Astrocyte of the hippocampus (primary cell): ENCODE data around the gene ACOX1.
"Not testable (repeated sequence)": the region's sequence is repeated elsewhere in the genome, so short reads cannot be mapped to it uniquely, and the experiment has no call there.

Experiments
- DNase-seq: peaks from one replicate; pipeline ENCODE4 v3.0.0; 2011; ENCODE audit warnings: low read depth, low spot score

The ACOX1 gene

DNA sequence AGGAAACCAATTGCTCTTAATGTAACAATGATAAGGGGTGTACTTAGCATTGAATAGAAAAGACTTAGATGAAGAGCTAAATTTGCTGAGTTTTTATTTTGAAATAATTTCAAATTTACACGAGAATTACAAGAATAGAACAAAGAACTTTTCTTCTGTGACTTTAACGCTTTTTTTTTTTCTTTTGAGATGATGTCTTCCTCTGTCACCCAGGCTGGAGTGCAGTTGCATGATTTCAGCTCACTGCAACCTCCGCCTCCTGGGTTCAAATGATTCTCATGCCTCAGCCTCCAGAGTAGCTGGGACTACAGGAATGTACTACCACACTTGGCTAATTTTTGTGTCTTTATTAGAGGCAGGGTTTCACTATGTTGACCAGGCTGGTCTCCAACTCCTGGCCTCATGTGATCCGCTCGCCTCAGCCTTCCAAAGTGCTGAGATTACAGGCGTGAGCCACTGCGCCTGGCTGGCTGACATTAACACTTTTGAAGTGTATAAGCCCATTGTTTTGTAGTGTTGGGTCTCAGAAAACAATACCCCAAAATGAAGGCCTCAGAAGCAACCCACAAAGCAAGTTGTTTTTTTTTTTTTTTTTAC lies 2.2 kb upstream of the ACOX1 start:
- DNase-seq, result no peak

- no peak for DNase-seq
Measured at GRCh38 chr17:75980188-75981018, 1.4 kb upstream of the ACOX1 start.

DNA sequence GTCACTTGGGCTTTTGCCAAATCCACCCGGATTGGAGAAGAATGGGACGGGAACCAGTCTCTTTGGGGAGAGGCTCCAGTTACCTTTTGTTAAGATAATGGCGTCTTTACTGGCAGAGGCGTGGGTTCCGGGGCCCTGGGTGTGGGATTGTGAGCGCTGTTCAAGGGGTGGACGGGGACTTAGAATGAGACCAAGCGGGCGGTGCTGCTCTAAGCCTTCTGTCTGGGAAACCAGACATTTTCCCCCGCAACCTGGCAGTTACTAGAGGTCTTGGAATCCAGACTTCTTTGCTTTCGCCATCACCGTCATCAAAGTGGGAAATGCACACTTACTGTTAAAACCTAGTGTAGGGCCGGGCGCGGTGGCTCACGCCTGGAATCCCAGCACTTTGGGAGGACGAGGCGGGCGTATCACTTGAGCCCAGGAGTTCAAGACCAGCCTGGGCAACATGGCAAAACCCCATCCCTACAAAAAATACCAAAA lies 780 bp upstream of the ACOX1 start:
- DNase-seq, result no peak

GRCh38 chr17:75976175-75976848 lies 2.7 kb downstream of the ACOX1 start:
- no peak for DNase-seq

- no peak for DNase-seq
Measured at GRCh38 chr17:75975757-75976174, 3.2 kb downstream of the ACOX1 start.

DNA sequence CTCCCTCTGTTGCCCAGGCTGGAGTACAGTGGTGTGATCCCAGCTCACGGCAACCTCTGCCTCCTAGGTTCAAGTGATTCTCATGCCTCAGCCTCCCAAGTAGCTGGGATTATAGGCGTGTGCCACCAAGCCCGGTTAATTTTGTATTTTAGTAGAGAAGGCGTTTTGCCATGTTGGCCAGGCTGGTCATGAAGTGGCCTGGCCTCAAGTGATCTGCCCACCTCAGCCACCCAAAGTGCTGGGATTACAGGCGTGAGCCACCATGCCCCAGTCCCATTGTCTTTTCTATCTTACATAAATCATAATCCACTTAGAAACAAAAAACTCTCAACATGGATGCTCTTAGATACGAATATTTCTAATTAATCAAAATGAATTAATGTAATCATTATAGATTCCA lies 3.8 kb downstream of the ACOX1 start:
- DNase-seq, result not testable (repeated sequence)

DNA sequence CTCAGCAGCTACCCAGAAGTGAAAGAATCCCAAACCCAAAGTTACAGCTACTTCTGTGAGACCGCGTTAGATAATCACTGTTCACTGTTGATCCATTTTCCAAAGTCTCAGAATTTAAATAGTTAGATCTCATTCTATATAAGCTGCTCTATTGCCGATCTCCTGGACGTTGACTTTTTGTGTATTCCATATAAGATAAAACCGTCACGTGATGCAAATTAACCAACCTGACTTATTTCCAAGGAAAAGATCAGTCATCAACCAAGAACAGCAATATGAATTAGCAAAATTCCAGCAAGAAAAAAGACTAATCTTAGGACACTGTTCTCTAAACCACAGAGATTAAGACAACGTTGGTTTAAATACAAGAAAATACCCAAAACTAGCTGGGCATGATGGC lies 8.3 kb downstream of the ACOX1 start:
- no peak for DNase-seq

DNA sequence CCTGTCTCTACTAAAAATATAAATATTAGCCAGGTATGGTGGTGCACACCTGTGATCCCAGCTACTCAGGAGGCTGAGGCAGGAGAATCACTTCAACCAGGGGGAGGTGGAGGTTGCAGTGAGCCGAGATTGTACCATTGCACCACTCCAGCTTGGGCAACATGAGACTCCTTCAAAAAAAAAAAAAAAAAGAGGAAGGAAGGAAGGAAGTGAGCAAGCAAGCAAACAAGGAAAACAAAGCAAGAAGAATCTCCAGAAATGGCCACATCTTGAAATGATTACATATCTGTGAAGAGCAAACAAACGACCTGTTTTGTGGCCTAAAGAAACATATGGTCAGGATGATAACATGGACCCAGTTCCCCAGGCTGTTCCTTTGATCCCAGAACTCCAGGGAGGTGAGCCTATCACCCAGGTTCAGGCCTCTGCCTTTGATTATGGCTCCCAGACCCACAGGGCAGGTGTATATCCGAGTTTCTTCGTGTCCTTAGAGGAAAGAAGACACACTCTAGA lies 8.9 kb downstream of the ACOX1 start:
- no peak for DNase-seq

DNA sequence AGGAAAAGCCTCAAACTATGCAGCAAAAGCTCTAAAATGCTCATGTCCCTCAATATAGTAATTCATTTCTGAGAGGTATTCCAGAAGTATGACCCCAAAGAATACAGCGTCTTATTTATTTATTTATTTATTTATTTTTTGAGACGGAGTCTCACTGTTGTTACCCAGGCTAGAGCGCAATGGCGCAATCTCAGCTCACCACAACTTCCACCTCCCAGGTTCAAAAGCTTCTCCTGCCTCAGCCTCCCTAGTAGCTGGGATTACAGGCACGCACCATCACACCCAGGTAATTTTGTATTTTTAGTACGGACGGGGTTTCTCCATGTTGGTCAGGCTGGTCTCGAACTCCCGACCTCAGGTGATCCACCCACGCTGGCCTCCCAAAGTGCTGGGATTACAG lies 9.9 kb downstream of the ACOX1 start:
- not testable (repeated sequence) for DNase-seq

DNA sequence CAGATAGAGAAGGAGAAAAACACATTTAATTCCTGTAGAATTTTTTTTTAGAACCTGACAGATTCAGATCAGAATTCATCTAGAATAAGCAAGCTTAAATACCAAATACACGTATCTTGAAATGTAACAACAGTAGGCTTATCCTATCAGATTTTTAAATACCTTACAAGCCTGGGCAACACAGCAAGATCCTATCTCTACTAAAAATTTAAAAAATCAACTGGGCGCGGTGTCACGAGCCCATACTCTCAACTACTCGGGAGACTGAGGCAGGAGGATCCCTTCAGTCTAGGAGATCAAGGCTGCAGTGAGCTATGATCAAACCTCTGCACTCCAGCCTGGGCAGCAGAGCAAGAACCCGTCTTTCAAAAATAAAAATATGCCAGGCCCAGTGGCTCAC lies 13.5 kb downstream of the ACOX1 start:
- DNase-seq, result no peak

GRCh38 chr17:75959839-75960511 lies 19.0 kb downstream of the ACOX1 start:
- no peak for DNase-seq

DNA sequence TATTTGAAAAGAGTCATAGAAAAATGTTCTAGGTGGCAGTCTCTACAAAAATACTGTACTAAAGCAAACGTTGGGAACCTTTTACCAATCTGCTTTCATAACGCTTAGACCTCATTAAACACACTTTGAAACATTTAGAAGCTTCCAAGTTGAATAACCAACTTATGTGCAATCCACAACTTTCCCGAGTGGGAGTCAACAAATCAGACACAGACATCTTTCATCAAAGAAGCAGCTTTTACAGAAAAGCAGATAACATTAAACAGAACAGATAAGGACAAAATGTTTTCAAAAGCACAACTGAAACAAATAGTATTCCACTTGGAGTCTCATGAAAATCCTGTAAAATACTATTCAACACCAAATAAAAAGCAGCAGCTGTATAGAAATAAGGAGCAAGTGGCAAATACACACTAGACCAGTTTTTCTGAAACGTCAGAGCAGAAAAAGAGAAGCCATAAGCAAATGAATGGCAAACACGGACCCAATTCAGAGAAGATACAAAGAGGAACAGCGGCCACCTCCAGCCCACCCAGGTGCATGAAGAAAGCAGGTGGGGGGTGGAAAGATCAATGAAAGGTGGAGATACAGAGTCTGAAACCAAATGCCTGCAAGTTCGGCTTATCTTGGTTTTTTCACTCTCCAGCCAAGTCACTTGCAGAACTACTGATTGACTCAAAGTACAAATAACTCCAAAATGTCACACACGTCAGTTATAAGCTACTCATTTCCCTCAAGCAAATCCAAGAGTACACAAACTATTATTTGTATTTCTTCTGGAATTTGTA lies 19.7 kb downstream of the ACOX1 start:
- no peak for DNase-seq

DNA sequence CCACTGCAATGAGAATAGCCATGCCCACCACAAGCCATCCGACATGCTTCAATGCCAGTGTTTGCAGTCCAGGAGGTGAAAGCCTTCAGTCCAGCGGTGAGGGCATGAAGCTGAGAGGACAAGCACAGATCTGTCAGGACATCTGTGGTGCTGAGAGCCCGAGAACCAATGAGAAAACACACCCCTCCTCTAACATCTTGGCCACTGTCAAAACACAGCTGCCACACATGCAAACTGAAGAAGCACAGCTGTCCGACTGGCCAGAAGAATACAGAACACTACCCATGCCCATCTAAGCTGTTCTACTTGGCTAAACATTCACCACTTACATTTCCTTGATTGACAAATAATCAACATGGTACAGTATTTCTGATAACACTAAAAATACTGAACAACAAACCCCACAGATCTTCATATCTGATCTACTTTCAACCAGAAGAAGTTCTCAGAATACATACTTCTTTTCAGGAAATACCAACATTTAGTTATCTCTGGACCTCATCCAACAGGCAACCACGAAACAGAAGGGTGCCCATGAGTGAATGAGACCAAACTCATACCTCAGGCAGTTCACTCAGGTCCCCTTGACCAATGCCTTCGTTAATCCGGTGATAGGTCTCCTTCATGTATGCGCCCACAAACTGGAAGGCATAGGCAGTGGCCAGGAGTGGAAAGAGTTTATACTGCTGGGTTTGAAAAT lies 28.0 kb downstream of the ACOX1 start:
- DNase-seq, result peak; percentile 55

GRCh38 chr17:75950421-75950820 lies 28.5 kb downstream of the ACOX1 start:
- no peak for DNase-seq

DNA sequence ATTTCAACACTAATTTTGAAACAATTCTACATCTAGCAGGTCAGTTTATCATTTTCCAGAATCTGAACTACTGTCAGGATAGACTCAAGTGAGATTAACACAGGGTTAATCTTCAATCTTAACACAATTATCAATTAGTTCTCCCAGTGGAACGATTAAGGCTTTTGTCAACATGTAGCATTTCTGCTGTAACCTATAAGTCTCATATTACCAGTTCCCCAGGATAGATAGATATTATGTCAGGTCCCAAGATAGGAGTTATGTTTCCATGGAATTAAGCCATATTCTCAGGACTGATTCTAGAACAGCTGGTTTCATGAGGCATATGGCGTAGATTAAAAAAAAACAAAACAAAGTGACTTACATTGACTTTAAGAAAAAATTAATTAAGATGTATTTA lies 33.8 kb downstream of the ACOX1 start:
- DNase-seq, result no peak

- no peak for DNase-seq
Measured at GRCh38 chr17:75943491-75943890, 35.5 kb downstream of the ACOX1 start.

DNA sequence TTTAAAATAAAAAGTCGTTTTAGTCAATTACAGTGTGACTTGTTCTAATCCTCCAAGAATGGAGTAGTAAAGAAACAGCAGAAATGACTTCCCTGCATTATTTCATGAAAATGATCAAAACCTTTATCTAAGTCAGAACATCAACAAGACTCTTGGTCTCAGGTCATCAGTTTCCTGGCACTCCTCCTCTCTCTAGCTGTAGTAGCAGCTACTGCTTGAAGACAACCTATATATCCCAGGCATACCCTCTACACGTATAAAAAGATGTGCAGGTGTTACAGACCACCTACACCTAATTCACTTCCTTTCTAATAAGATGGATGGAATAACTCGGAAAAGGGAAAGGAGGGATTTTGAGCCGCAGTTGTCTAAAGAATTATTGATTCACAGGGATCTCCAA lies 36.5 kb downstream of the ACOX1 start:
- DNase-seq, result no peak

GRCh38 chr17:75941442-75941819 lies 37.5 kb downstream of the ACOX1 start:
- no peak for DNase-seq

DNA sequence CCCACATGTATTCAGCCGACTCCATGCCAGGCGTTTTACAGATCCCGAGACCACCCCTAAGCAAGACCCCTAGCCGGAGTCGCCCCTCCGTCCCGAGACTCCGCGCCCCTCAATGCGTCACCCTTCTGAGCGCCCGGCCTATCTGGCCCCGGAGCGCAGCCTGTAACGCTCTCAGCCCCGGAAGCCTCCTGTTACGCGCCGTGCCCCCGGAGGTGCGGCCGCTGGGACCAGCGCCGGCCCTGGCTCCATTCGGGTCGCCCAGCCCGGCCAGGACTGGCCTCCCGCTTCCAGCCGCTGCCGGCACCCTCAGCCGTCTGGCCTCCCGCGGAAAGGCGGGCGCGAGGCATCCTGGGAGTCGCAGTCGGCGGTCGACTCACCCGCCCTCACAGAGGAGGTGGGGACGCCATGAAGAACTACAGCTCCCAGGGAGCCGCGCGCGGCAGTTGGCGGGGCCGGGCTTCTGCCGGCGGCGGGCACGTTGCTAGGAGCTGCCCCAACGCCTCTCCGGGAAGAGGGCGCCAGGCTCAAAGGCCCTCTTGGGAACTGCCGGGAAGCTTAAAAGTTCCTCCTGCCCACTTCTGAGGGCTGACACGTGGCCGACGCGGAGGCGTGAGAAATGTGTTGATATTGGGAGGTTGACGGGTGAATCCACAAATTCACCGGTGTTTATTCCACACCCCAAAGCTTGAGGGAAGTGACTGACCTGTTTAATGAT lies 38.1 kb downstream of the ACOX1 start, which contains the start of gene FBF1:
Gene FBF1, minus strand, starts transcription at position 316 of the 715 bp plus-strand sequence. CDS start 2,893 bp downstream, outside the sequence.
- DNase-seq, result peak; percentile 99

DNA sequence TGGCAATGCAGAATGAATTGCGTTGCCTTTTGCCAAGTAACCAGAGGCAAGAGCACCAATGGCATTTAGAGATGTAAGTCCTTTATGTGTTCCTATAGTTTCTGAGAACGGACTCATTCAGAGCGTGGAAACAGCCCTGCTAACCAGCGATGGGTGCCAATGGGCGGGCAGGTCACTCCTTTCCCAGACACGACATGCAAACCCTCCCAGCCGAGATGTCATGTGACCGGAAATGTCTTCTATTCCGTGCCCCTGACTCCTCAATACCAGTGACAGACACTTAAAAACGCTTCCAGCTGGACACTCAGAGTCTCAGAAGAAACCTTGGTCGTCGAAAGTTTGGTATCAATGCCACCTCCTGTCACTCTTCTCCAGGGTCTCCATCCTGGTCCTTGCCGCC lies 41.3 kb downstream of the ACOX1 start:
- DNase-seq, result no peak
